ENCODE data around the gene KAZN.

The KAZN gene

GRCh38 chr1:15029036-15029435, 430.6 kb downstream of the KAZN start:
- Histone ChIP-seq H4K91ac (ENCODE audit: low read depth, low read length) (no peak overlapping the region), H3K9ac (ENCODE audit: low read length) (no peak overlapping the region), H3K27ac (ENCODE audit: low read depth, low read length) (no peak overlapping the region), H2BK5ac (ENCODE audit: low read depth, low read length, poor library complexity) (no peak overlapping the region), H3K23ac (ENCODE audit: low read length) (no peak overlapping the region), H3K14ac (ENCODE audit: low read length) (no peak overlapping the region), H3K4me1 (ENCODE audit: control insufficient read depth in 1 of 2, insufficient read depth in 2 of 2, low read length in 2 of 2) (peaks cover 11 to 18% of the 10 kb centered on the region in 2 experiments), H3K79me1 (ENCODE audit: low read length) (peaks cover 3% of the 10 kb centered on the region), H3K27me3 (ENCODE audit: insufficient read depth, low read length) (no peaks in the 10 kb centered on the region), H3K36me3 (ENCODE audit: control insufficient read depth in 1 of 2, insufficient read depth in 2 of 2, low read length in 2 of 2) (no peaks in the 10 kb centered on the region), H2BK12ac (ENCODE audit: low read length) (no peak overlapping the region), H3K9me3 (ENCODE audit: insufficient read depth, low read depth, low read length) (no peaks in the 10 kb centered on the region), H4K12ac (ENCODE audit: low read depth, low read length) (no peak overlapping the region), H4K8ac (ENCODE audit: low read depth, low read length) (no peak overlapping the region), H3K4ac (ENCODE audit: low read depth, low read length) (no peak overlapping the region), H2AK5ac (ENCODE audit: low read length) (no peak overlapping the region), H3K79me2 (ENCODE audit: control insufficient read depth, insufficient read depth, low read length, poor library complexity) (no peaks in the 10 kb centered on the region), H3K4me3 (ENCODE audit: low read depth, low read length) (no peak overlapping the region), H2BK120ac (ENCODE audit: insufficient read depth, low read length, poor library complexity) (no peak overlapping the region), H3K18ac (ENCODE audit: low read length) (no peak overlapping the region), H3K4me2 (ENCODE audit: low read length) (no peak overlapping the region), H2AFZ (ENCODE audit: insufficient read depth, low read length, poor library complexity) (no peak overlapping the region)
- no CpG with 5 or more reads among the region's 6 CpGs for WGBS (ENCODE audit: extremely low coverage, insufficient coverage, insufficient read length)
- no peak for DNase-seq

- no peak overlapping the region for H2AK5ac ChIP-seq (ENCODE audit: low read length)
- H3K79me2 ChIP-seq (ENCODE audit: control insufficient read depth, insufficient read depth, low read length, poor library complexity) = no peaks in the 10 kb centered on the region
- no peak overlapping the region for H3K4me2 ChIP-seq (ENCODE audit: low read length)
- no CpG with 5 or more reads among the region's 8 CpGs for WGBS (ENCODE audit: extremely low coverage, insufficient coverage, insufficient read length)
- H3K23ac ChIP-seq (ENCODE audit: low read length) = no peak overlapping the region
- H2BK5ac ChIP-seq (ENCODE audit: low read depth, low read length, poor library complexity) = no peak overlapping the region
- no peak overlapping the region for H2BK12ac ChIP-seq (ENCODE audit: low read length)
- H3K27me3 ChIP-seq (ENCODE audit: insufficient read depth, low read length) = no peaks in the 10 kb centered on the region
- H4K91ac ChIP-seq (ENCODE audit: low read depth, low read length) = no peak overlapping the region
- H4K8ac ChIP-seq (ENCODE audit: low read depth, low read length) = no peak overlapping the region
- no peaks in the 10 kb centered on the region for H3K9me3 ChIP-seq (ENCODE audit: insufficient read depth, low read depth, low read length)
- no peak for DNase-seq
- H3K18ac ChIP-seq (ENCODE audit: low read length) = no peak overlapping the region
- H3K9ac ChIP-seq (ENCODE audit: low read length) = no peak overlapping the region
- peaks cover 5 to 6% of the 10 kb centered on the region in 2 experiments for H3K36me3 ChIP-seq (ENCODE audit: control insufficient read depth in 1 of 2, insufficient read depth in 2 of 2, low read length in 2 of 2)
- H3K4me1 ChIP-seq (ENCODE audit: control insufficient read depth in 1 of 2, insufficient read depth in 2 of 2, low read length in 2 of 2) = peaks cover 11 to 18% of the 10 kb centered on the region in 2 experiments
- H3K14ac ChIP-seq (ENCODE audit: low read length) = no peak overlapping the region
- no peak overlapping the region for H2AFZ ChIP-seq (ENCODE audit: insufficient read depth, low read length, poor library complexity)
- H3K27ac ChIP-seq (ENCODE audit: low read depth, low read length) = no peak overlapping the region
- peaks cover 3% of the 10 kb centered on the region for H3K79me1 ChIP-seq (ENCODE audit: low read length)
- H4K12ac ChIP-seq (ENCODE audit: low read depth, low read length) = no peak overlapping the region
- H3K4me3 ChIP-seq (ENCODE audit: low read depth, low read length) = no peak overlapping the region
- H2BK120ac ChIP-seq (ENCODE audit: insufficient read depth, low read length, poor library complexity) = no peak overlapping the region
- no peak overlapping the region for H3K4ac ChIP-seq (ENCODE audit: low read depth, low read length)
These were observed 431.3 kb downstream of the KAZN start for GRCh38 chr1:15029786-15030185.

DNA sequence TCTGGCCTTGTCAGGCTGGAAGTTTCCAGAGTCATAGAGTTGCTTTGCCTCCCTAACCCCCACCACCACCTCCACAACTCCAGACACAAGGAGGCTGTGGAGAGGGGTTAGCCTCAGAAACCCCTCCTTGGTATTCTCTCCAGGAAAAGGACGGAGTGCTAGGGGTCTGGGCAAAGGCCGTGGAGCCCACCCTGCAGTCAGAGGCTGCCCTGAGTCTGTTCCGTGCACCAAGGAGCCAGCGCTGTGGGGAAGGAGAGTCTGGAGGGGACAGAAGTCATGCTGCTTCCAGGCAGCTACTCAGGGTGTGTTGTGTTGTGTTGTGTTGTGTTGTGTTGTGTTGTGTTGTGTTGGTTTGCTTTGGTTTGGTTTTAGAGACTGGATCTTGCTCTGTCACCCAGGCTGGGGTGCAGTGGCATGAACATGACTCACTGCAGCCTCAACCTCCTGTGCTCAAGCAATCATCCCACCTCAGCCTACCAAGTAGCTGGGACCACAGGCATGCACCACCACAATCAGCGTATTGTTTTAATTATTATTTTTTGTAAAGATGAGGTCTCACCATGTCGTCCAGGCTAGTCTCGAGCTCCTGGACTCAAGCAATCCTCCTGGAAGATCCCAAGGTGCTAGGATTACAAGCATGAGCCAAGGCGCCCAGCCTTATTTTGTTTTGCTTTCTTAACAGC, 432.9 kb downstream of the KAZN start:
- peaks cover 7 to 17% of the 10 kb centered on the region in 2 experiments for H3K36me3 ChIP-seq (ENCODE audit: control insufficient read depth in 1 of 2, insufficient read depth in 2 of 2, low read length in 2 of 2)
- no peaks in the 10 kb centered on the region for H3K79me2 ChIP-seq (ENCODE audit: control insufficient read depth, insufficient read depth, low read length, poor library complexity)
- no peak overlapping the region for H4K12ac ChIP-seq (ENCODE audit: low read depth, low read length)
- H3K27me3 ChIP-seq (ENCODE audit: insufficient read depth, low read length) = no peaks in the 10 kb centered on the region
- no peak overlapping the region for H2BK120ac ChIP-seq (ENCODE audit: insufficient read depth, low read length, poor library complexity)
- H3K18ac ChIP-seq (ENCODE audit: low read length) = no peak overlapping the region
- no peaks in the 10 kb centered on the region for H3K9me3 ChIP-seq (ENCODE audit: insufficient read depth, low read depth, low read length)
- no peak overlapping the region for H3K27ac ChIP-seq (ENCODE audit: low read depth, low read length)
- peaks cover 4 to 10% of the 10 kb centered on the region in 2 experiments for H3K4me1 ChIP-seq (ENCODE audit: control insufficient read depth in 1 of 2, insufficient read depth in 2 of 2, low read length in 2 of 2)
- H3K9ac ChIP-seq (ENCODE audit: low read length) = no peak overlapping the region
- no peak overlapping the region for H3K4me3 ChIP-seq (ENCODE audit: low read depth, low read length)
- no peak overlapping the region for H2BK12ac ChIP-seq (ENCODE audit: low read length)
- no peak overlapping the region for H4K91ac ChIP-seq (ENCODE audit: low read depth, low read length)
- H3K23ac ChIP-seq (ENCODE audit: low read length) = no peak overlapping the region
- peaks cover 2% of the 10 kb centered on the region for H3K79me1 ChIP-seq (ENCODE audit: low read length)
- no peak overlapping the region for H2AFZ ChIP-seq (ENCODE audit: insufficient read depth, low read length, poor library complexity)
- H4K8ac ChIP-seq (ENCODE audit: low read depth, low read length) = no peak overlapping the region
- H2BK5ac ChIP-seq (ENCODE audit: low read depth, low read length, poor library complexity) = no peak overlapping the region
- no peak overlapping the region for H3K14ac ChIP-seq (ENCODE audit: low read length)
- DNase-seq = no peak
- no CpG with 5 or more reads among the region's 8 CpGs for WGBS (ENCODE audit: extremely low coverage, insufficient coverage, insufficient read length)
- H2AK5ac ChIP-seq (ENCODE audit: low read length) = no peak overlapping the region
- no peak overlapping the region for H3K4me2 ChIP-seq (ENCODE audit: low read length)
- no peak overlapping the region for H3K4ac ChIP-seq (ENCODE audit: low read depth, low read length)

- Histone ChIP-seq H3K36me3 (ENCODE audit: control insufficient read depth in 1 of 2, insufficient read depth in 2 of 2, low read length in 2 of 2) (peaks cover 10 to 26% of the 10 kb centered on the region in 2 experiments), H2BK120ac (ENCODE audit: insufficient read depth, low read length, poor library complexity) (no peak overlapping the region), H3K23ac (ENCODE audit: low read length) (no peak overlapping the region), H3K4ac (ENCODE audit: low read depth, low read length) (no peak overlapping the region), H3K27me3 (ENCODE audit: insufficient read depth, low read length) (no peaks in the 10 kb centered on the region), H3K14ac (ENCODE audit: low read length) (no peak overlapping the region), H3K79me1 (ENCODE audit: low read length) (no peaks in the 10 kb centered on the region), H3K27ac (ENCODE audit: low read depth, low read length) (no peak overlapping the region), H3K4me3 (ENCODE audit: low read depth, low read length) (no peak overlapping the region), H4K8ac (ENCODE audit: low read depth, low read length) (no peak overlapping the region), H3K9me3 (ENCODE audit: insufficient read depth, low read depth, low read length) (no peaks in the 10 kb centered on the region), H3K4me2 (ENCODE audit: low read length) (no peak overlapping the region), H3K4me1 (ENCODE audit: control insufficient read depth in 1 of 2, insufficient read depth in 2 of 2, low read length in 2 of 2) (peaks cover 0 to 4% of the 10 kb centered on the region in 2 experiments), H3K79me2 (ENCODE audit: control insufficient read depth, insufficient read depth, low read length, poor library complexity) (no peaks in the 10 kb centered on the region), H3K9ac (ENCODE audit: low read length) (no peak overlapping the region), H4K91ac (ENCODE audit: low read depth, low read length) (no peak overlapping the region), H3K18ac (ENCODE audit: low read length) (no peak overlapping the region), H2AFZ (ENCODE audit: insufficient read depth, low read length, poor library complexity) (no peak overlapping the region), H2AK5ac (ENCODE audit: low read length) (no peak overlapping the region), H2BK5ac (ENCODE audit: low read depth, low read length, poor library complexity) (no peak overlapping the region), H2BK12ac (ENCODE audit: low read length) (no peak overlapping the region), H4K12ac (ENCODE audit: low read depth, low read length) (no peak overlapping the region)
- DNase-seq = peak; percentile 21 to 59
- no CpG with 5 or more reads among the region's 4 CpGs for WGBS (ENCODE audit: extremely low coverage, insufficient coverage, insufficient read length)
These were observed 434.8 kb downstream of the KAZN start for GRCh38 chr1:15033264-15033663.
